K562 treated with DMSO at 1 percent for 4 hours (cell line): ENCODE data around the gene OR10A3. TPM values are rescaled to one million over a fixed set of nuclear protein-coding genes. Genes with fewer than 3 reads are reported as not detected.

Experiments
- total RNA-seq: library from RNA; unstranded; fragments of 300-600 nt; gene quantifications from 2 replicates; pipeline ENCODE4 v1.2.3, GENCODE V29; 2022; ENCODE audit not compliant: insufficient read depth

OR10A3 gene, protein sequence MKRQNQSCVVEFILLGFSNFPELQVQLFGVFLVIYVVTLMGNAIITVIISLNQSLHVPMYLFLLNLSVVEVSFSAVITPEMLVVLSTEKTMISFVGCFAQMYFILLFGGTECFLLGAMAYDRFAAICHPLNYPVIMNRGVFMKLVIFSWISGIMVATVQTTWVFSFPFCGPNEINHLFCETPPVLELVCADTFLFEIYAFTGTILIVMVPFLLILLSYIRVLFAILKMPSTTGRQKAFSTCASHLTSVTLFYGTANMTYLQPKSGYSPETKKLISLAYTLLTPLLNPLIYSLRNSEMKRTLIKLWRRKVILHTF
- total RNA-seq: not detected in 2 replicates

DNA sequence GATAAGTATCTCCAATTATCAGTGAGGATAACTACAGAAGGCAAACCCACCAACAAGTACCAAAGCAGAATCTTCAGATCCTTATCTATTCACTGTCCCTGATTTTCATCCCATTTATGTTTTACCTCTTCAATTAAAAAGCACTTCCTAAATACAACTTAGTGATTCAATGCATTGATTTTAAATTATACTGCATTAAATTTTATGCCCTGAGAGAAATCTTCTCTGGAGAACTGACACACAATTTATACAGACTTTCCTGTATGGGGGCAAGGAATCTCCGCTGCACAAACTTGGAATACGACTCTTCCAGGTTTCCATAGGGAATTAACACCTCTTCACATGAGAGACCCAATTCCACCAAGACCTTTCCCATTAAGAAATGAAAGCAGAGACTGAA is at the start of gene OR10A3:
TSS of gene OR10A3 (minus strand) at position 101 of the 400 bp plus-strand sequence. CDS start 2,188 bp downstream, outside the sequence.

DNA sequence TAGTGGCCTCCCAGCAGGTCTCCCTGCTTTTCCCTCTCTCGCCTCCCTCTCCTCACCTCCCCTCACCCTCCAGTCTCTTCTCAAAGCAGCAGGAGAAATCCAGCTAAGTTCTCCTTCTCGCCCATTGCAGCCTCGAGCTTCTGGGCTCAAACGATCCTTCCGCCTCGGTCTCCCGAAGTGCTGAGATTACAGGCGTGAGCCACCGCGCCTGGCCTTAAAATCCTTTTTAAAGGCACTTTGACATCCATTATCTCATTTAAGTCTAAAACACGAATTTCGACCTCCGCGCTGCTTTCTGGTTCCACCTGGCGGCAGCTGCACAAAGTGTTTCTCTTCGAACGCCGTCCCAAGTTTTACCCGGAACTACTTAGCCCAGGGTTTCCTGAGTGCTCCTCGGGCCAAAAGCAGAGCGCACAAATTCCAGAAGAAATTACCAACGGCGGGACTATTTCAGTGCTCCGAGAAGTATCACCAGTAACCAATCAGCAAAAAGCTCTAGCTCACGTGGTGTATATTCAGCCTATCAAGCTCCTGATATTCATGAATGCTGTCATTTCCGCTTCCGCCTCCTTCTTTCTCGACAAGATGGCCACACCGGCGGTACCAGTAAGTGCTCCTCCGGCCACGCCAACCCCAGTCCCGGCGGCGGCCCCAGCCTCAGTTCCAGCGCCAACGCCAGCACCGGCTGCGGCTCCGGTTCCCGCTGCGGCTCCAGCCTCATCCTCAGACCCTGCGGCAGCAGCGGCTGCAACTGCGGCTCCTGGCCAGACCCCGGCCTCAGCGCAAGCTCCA is 45.5 kb upstream of the OR10A3 start, which contains the start of gene EIF3F:
TSS of gene EIF3F (plus strand) at position 570 of the 792 bp plus-strand sequence. CDS start at position 586, 16 bp downstream.

DNA sequence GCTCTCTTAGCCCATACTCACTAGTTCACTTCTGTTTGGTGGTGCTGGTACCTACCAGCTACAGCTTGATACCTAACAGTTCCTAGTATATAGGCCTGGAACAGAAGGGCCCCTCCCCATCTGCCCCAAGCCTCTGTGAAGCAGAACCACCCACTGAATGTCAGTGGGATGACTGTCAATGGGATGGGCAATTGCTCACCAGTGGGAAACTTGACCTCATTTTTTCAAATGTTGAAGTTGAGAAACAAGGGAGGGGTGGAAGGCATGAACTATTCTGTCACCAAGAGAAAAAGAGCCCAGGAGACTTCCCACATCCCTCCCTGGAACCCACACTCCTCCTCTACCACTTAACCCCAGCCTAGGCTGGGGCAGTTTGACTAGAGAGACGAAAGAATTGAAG is 23.9 kb upstream of the OR10A3 start, which contains the start of gene NLRP10:
TSS of gene NLRP10 (minus strand) at position 62 of the 400 bp plus-strand sequence. CDS start 1,952 bp downstream, outside the sequence.

DNA sequence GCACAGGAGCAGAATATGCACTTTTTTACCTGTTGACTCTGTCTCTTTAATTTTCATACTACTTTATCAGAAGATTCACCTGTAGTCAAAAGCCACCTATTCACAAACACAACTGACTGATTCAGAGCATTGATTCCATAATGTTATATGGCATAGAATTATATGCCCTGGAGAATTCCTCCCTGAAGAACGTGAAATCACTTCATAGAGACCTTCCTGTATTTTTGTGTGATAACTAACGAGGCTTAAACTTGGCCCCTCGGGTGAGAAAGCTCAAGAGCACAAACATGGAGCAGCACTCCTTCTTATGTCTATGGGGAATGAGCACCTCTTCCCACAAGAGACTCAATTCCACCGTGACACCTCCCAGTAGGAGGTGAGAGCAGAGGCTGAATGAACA is 10.3 kb downstream of the OR10A3 start, which contains the start of gene OR10A6:
TSS of gene OR10A6 (minus strand) at position 101 of the 400 bp plus-strand sequence. CDS start 2,606 bp downstream, outside the sequence.

Other genes with a start within 250 kb of the OR10A3 start
- gene OVCH2, start 235.2 kb downstream of the OR10A3 start, total RNA-seq: not detected in 2 replicates
- gene OR5P2, start 144.8 kb downstream of the OR10A3 start, total RNA-seq: not detected in 2 replicates
- not detected in 2 replicates for gene OR5P3, start 110.9 kb downstream of the OR10A3 start, total RNA-seq
- gene OR10A6, start 10.4 kb downstream of the OR10A3 start, total RNA-seq: not detected in 2 replicates
- not detected in 2 replicates for gene NLRP10, start 23.7 kb upstream of the OR10A3 start, total RNA-seq
- 717 and 791 TPM in 2 replicates for gene EIF3F, start 45.6 kb upstream of the OR10A3 start, total RNA-seq
- gene TUB, start 139.5 kb upstream of the OR10A3 start, total RNA-seq: not detected in 2 replicates
- gene RIC3, start 227.3 kb upstream of the OR10A3 start, total RNA-seq: not detected in 2 replicates